GM18907 (cell line): ENCODE data around the gene NCOA1.
"Not testable (repeated sequence)": the region's sequence is repeated elsewhere in the genome, so short reads cannot be mapped to it uniquely, and the experiment has no call there.

ENCODE experiments used
- ATAC-seq: cut with Tn5 transposase; IDR thresholded peaks from one replicate; pipeline ENCODE4 v1.9.1; 2021; ENCODE audit warnings: mild to moderate bottlenecking, moderate library complexity; ENCODE audit not compliant: unreplicated experiment

Gene NCOA1

GRCh38 chr2:24473626-24474025 is 17.4 kb upstream of the NCOA1 start:
- no peak for ATAC-seq

DNA sequence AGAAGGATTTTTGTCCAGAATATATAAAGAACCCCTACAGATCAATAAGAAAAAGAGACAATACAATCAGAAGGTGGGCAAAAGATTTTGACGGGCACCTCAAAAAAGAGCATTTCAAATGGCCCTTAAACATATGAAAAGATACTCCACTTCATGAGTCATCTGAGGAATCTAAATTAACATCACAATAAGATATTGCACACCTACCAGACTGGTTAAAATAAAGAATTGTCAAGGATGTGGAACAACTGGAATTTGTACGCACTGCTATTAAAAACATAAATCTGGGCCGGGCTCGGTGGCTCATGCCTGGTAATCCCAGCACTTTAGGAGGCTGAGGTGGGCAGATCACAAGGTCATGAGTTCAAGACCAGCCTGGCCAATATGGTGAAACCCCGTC is 17.0 kb upstream of the NCOA1 start:
- no peak for ATAC-seq

DNA sequence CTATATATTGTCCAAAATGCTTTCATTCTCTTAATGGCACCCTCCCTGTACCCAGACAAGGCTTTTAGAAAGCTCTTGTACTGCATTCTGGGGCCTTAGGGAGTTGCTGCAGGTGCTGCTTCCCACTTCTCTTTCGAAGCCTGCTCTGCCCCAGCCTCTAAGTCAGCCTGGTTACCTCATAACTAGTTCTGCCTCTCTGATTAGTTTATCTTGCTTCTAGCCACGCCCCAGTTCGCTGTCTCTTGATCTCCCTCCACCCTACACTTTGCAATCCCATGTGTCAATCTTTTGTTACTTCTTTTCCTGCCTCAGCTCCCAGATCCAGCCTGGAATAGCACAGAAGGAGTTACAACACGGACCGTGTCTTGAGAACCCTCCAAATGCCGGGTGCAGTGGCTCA is 13.8 kb upstream of the NCOA1 start:
- no peak for ATAC-seq

DNA sequence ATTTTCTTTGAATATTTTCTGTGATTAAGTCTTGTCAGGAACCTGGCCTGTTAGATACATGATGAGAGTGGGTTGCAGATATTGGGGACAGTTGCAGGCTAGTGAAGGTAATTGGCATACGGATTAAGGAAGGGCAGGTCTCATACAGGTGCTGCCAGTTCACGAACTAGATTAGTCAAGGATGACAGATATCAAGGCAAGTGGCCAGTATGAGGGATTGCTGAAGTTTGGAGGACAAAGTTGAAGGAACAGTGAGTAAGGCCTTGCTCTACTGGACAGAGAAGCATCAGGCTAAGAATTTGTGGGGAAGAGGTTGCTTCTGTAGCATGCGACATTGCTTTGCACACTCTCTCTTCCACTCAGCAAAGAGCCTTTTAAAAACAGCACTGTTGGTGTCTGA is 12.8 kb upstream of the NCOA1 start:
- no peak for ATAC-seq

DNA sequence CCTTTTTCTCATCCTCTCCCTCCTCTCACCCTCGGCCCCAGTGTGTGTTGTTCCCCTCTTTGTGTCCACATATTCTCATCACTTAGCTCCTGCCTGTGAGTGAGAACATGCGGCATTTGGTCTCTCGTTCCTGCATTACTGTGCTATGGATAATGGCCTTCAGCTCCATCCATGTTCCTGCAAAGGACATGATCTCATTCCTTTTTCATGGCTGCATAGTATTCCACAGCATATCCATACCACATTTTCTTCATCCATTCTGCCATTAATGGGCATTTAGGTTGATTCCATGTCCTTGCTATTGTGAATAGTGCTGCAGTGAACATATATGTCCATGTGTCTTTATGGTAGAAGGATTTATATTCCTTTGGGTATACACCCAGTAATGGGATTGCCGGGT is 10.8 kb upstream of the NCOA1 start:
- no peak for ATAC-seq

DNA sequence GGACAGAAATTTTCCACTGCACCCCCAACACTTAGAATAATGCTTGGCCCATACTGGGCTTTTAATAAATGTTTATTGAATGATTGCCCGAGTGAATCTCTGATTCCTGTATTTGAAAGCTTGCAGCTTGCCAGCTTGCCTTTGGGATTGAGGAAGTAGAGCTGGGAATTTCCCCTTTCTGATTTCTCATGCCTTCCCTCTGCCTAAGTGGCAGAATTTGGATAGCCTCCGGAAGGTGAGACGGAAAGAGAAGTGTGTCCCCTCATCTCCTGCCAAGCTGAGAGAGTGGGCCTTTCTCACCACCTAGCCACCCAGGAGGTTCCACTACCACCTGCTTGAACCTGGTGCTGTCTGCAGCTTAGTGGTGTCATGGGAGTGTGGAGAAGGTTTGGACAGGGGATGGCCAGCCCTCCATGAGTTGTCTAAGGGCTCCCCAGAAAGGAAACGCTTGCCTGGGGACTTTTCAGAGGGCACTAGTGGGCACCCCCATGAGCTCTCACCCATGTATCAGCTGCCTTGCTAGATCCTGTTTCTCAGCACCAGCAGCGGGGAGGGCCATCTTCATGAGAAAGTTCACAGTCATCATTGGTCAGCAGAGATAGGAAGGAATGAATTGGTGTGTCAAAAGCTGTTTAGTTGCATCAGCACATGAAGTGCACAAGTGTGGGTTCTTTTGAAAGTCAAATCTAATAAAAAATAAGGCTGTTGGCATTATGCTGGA is 8.6 kb upstream of the NCOA1 start:
- no peak for ATAC-seq

DNA sequence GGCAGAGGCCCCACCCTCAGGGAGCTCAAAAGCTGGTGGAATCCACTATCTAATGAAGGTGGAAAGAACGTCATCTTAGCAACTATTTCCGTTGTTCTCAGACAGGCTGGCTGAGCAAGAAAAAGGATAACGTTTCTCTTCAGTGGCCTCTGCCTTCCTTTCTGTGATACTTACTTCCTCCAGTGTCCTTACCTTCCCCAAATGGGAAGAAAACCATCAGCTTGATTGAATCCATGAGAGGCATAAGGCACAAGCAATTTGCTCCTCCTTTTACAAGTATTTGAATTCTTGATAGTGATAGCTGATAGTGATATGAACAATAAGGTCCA is 8.1 kb upstream of the NCOA1 start:
- ATAC-seq = no peak

DNA sequence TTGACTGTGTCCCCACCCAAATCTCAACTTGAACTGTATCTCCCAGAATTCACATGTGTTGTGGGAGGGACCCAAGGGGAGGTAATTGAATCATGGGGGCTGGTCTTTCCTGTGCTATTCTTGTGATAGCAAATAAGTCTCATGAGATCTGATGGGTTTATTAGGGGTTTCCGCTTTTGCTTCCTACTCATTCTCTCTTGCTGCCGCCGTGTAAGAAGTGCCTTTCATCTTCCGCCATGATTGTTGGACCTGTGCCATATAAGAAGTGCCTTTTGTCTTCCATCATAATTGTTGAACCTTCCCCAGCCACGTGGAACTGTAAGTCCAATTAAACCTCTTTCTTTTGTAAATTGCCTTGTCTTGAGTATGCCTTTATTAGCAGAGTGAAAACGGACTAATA is 6.4 kb upstream of the NCOA1 start:
- ATAC-seq = not testable (repeated sequence)

GRCh38 chr2:24485197-24485596 is 5.9 kb upstream of the NCOA1 start:
- no peak for ATAC-seq

GRCh38 chr2:24486636-24487205 is 4.3 kb upstream of the NCOA1 start:
- ATAC-seq = no peak

DNA sequence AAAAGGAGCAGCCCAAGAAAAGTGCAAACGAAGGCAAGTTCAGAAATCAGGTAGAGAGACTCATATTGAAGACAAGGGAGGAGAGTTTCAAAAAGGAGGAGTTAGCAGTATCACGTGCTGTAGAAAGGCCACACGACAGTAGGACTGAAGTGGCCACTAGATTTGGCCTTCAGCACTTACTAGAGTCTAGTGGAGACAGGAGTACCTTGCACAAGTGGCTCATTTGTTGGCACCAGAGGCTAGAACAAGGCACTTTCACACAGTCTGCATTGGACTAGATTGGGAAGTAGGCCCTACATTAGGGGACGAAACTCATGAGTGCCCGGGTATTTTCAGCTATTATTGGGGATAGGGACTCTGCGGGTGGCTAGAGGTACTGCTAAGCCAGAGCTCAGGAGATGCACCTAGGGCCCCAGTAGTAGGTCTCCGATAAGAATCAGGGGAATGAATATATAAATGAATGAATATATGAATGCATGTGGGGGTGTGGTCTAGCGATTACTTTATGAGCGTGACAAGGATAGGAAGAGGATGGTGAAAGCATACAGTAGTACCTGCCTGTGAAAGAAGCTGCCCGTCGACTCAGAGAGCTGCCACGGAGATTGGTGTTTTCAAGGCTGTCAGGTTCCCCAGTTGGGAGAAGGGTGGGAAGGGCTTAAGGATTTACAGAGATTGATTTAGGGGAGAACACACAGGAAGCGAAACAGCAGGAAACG is 1.4 kb upstream of the NCOA1 start:
- ATAC-seq = no peak

- no peak for ATAC-seq
These were observed 819 bp upstream of the NCOA1 start for GRCh38 chr2:24490181-24490689.

DNA sequence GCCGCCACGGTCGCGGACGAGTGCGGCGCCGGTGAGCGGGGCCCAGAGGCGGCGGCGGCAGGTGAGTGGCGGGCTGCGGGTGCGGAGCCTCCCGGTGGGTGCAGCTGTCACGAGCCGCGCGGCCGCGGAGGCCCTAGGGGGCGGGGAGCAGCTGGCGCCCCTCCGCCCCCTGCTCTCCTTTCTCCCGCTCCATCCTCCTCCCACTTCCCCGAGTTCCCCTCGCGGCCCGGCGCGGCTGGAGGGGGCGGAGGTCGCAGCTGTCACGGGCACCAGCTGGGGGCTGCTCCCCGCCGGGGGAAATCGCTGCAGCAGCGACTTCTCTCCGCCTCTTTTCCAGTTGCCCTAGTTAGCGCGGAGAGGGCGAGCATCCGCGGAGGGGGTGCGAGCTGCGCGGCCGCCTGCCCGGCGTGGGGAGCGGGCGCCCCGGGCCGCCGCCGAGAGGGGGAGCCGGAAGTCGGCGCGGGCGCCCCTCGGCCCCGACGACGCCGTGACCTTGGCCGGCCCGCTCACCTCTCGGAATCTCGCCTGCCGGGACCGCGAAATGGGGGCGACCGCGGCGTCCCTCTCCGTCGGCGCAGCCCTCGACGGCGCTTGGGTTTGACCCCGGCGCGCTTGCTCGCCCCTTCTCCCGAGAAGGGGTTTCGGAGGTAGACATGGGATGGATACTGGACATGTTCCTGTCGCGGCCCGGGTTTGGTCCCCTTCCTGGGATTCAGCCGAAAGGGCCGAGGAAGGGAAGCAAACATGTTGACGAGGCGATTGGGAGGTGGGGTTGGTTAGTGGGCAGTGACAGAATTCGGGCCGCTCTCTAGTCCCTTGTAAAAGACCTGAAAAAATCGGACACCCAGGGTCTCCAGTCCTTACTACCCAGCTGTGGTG is 727 bp downstream of the NCOA1 start:
- ATAC-seq = peak; percentile 42

DNA sequence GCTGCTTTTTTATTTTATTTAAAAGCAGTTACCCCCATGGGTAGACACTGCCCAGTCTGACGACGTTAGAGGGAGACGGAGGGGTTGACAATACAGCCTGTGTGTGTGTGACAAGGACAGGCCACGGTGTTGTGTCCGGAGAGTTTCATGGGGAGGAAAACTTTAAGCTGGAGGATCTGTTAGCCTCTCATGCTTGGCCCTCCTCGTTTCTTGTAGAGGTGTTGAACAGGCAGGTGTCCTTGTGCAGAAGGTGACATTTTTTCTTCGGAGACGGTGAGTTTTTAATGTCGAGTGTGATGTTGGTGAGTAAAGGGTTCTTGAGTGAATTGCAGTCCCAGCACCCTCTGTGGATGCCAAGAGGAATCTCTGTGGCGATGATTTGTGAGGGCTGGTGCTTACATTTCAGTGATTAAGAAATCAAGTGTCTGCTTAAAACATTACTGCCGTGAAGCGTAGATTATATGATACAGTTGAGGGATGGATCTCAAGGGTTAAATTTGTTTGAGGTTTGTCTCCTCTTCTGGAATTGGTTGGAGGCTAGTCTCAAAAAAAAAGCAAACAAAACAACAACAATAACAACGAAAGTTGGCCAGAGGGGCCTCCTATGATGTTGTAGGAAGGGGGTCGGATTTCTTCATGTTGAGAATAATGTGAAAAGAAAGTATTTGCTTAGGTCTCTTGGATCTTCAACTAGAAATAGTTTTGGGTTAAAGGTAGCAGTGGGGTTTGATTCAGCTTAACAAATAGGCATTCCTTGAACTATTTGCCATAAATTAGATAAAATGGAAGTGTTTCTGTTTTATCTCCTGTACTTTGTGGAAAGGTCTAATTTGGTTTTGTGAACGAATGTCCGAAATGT is 1.6 kb downstream of the NCOA1 start:
- no peak for ATAC-seq

- no peak for ATAC-seq
These were observed 2.7 kb downstream of the NCOA1 start for GRCh38 chr2:24493713-24494112.

- no peak for ATAC-seq
These were observed 3.4 kb downstream of the NCOA1 start for GRCh38 chr2:24494410-24494809.

GRCh38 chr2:24495451-24495850 is 4.4 kb downstream of the NCOA1 start:
- ATAC-seq = no peak

- ATAC-seq = no peak
These were observed 5.9 kb downstream of the NCOA1 start for GRCh38 chr2:24496959-24497358.

- ATAC-seq = no peak
These were observed 6.6 kb downstream of the NCOA1 start for GRCh38 chr2:24497685-24498084.

GRCh38 chr2:24498121-24498520 is 7.1 kb downstream of the NCOA1 start:
- no peak for ATAC-seq
